Thoracic aorta (tissue), 2 donors: ENCODE data around the gene CELF6. TPM values are rescaled to one million over a fixed set of nuclear protein-coding genes. Genes with fewer than 3 reads are reported as not detected.

Experiments
- ATAC-seq: fragments of 150-250 bp; one replicate; pipeline ENCODE4 v1.8.0; 2017; ENCODE audit warnings: low read depth; ENCODE audit not compliant: insufficient number of reproducible peaks, low FRiP score
- DNase-seq: peaks from one replicate; pipeline ENCODE4 v3.0.0-alpha.2; 2020; ENCODE audit warnings: low spot score
- H3K27ac ChIP-seq, 2 donors: fragments of 200-600 bp; sonication (generic); 1 replicate in 1 of 2; 2 replicates in 1 of 2; pipeline ENCODE4 v1.5.1; 2016; ENCODE audit warnings: mild to moderate bottlenecking in 2 of 2, moderate library complexity in 2 of 2
- H3K27me3 ChIP-seq: fragments of 200-600 bp; sonication (generic); replicated peaks from 2 replicates; pipeline ENCODE4 v1.6.0; 2016; ENCODE audit warnings: mild to moderate bottlenecking; ENCODE audit not compliant: insufficient read depth
- H3K36me3 ChIP-seq: fragments of 200-600 bp; sonication (generic); one replicate; pipeline ENCODE4 v1.5.1; 2016
- H3K4me1 ChIP-seq, 2 donors: fragments of 200-600 bp; sonication (generic); 1 replicate in 1 of 2; 2 replicates in 1 of 2; pipeline versions ENCODE4 v1.5.1 to v1.6.0; 2016; ENCODE audit warnings: low read depth in 2 of 2, mild to moderate bottlenecking in 1 of 2; ENCODE audit not compliant: control insufficient read depth in 1 of 2
- H3K4me3 ChIP-seq: fragments of 200-600 bp; sonication (generic); 2 replicates; pipeline ENCODE4 v1.5.1; 2016; ENCODE audit warnings: mild to moderate bottlenecking
- H3K9me3 ChIP-seq: fragments of 200-600 bp; sonication (generic); 2 replicates; pipeline ENCODE4 v1.5.1; 2016
- total RNA-seq, 2 donors: library from RNA; depleted of rRNA; stranded (reverse); fragments of >200 nt; gene quantifications; one replicate each; pipeline versions ENCODE4 v1.1.0 to v1.2.3, GENCODE V29; 2016
- TF ChIP-seq, protein P1 (sequence below): fragments of 200-600 bp; sonication (generic); IDR thresholded peaks from one replicate; pipeline ENCODE4 v1.5.1; 2019; ENCODE audit warnings: antibody characterized with exemption

The CELF6 gene
- total RNA-seq, 2 donors from 2014 or later, result 2.3 to 4.1 TPM

DNA sequence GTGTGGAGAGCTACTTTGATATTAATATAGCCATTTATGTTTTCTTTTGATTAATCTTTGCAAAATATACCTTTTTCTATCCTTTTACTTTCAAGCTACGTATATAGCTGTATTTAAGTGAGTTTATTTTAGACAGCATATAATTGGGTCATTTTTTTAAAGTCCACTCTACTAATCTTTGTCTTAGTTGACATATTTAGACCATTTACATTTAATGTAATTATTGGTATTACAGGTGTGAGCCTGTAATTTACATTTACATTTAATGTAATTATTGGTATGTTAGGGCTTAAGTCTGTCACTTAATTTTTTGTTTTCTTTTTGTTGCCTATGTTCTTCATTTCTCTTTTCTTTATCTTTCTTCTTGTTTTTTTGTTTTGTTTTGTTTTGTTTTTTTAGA lies 3.8 kb upstream of the CELF6 start:
- ATAC-seq (no peak), DNase-seq (no peak)
- Histone ChIP-seq H3K9me3 (no peaks in the 10 kb centered on the region), H3K4me3 (no peak overlapping the region), H3K4me1 (peaks cover 4 to 7% of the 10 kb centered on the region in 2 donors), H3K27ac (no peak overlapping the region), H3K36me3 (peaks cover 6% of the 10 kb centered on the region), H3K27me3 (no peaks in the 10 kb centered on the region)
- TF ChIP-seq, protein P1, sequence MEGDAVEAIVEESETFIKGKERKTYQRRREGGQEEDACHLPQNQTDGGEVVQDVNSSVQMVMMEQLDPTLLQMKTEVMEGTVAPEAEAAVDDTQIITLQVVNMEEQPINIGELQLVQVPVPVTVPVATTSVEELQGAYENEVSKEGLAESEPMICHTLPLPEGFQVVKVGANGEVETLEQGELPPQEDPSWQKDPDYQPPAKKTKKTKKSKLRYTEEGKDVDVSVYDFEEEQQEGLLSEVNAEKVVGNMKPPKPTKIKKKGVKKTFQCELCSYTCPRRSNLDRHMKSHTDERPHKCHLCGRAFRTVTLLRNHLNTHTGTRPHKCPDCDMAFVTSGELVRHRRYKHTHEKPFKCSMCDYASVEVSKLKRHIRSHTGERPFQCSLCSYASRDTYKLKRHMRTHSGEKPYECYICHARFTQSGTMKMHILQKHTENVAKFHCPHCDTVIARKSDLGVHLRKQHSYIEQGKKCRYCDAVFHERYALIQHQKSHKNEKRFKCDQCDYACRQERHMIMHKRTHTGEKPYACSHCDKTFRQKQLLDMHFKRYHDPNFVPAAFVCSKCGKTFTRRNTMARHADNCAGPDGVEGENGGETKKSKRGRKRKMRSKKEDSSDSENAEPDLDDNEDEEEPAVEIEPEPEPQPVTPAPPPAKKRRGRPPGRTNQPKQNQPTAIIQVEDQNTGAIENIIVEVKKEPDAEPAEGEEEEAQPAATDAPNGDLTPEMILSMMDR, result no peak

- DNase-seq (no peak), ATAC-seq (peak; percentile 50)
- Histone ChIP-seq H3K36me3 (peaks cover under 1% of the 10 kb centered on the region), H3K27ac (no peak overlapping the region), H3K27me3 (no peaks in the 10 kb centered on the region), H3K4me1 (peaks cover 4 to 7% of the 10 kb centered on the region in 2 donors), H3K9me3 (no peaks in the 10 kb centered on the region), H3K4me3 (peak overlapping the region; percentile 70)
- TF ChIP-seq, protein P1, result no peak
Measured at GRCh38 chr15:72319360-72319984, 485 bp downstream of the CELF6 start.

- Histone ChIP-seq H3K27me3 (no peaks in the 10 kb centered on the region), H3K4me3 (no peak overlapping the region), H3K27ac (no peak overlapping the region), H3K36me3 (no peaks in the 10 kb centered on the region), H3K4me1 (peaks cover 4 to 7% of the 10 kb centered on the region in 2 donors), H3K9me3 (no peaks in the 10 kb centered on the region)
- DNase-seq (no peak), ATAC-seq (no peak)
- TF ChIP-seq, protein P1, result no peak
Measured at GRCh38 chr15:72318408-72318942, 1.5 kb downstream of the CELF6 start.

- Histone ChIP-seq H3K27me3 (no peaks in the 10 kb centered on the region), H3K27ac (no peak overlapping the region), H3K9me3 (no peaks in the 10 kb centered on the region), H3K4me3 (no peak overlapping the region), H3K36me3 (no peaks in the 10 kb centered on the region), H3K4me1 (peaks cover 4 to 7% of the 10 kb centered on the region in 2 donors)
- DNase-seq (no peak), ATAC-seq (no peak)
- TF ChIP-seq, protein P1, result no peak
Measured at GRCh38 chr15:72315706-72316370, 4.1 kb downstream of the CELF6 start.

- H3K4me3 ChIP-seq, result no peak overlapping the region
- ATAC-seq (no peak), DNase-seq (no peak)
- no peak overlapping the region for H3K27ac ChIP-seq
- no peaks in the 10 kb centered on the region for H3K4me1 ChIP-seq
- H3K9me3 ChIP-seq, result no peaks in the 10 kb centered on the region
- no peaks in the 10 kb centered on the region for H3K27me3 ChIP-seq
- TF ChIP-seq, protein P1, result no peak
- no peaks in the 10 kb centered on the region for H3K36me3 ChIP-seq
Measured at GRCh38 chr15:72313881-72314280, 6.1 kb downstream of the CELF6 start.
